ENCODE data around the gene SLC29A4.
"Not testable (repeated sequence)": the region's sequence is repeated elsewhere in the genome, so short reads cannot be mapped to it uniquely, and the experiment has no call there.

The SLC29A4 gene

GRCh38 chr7:5274985-5275431, 7.7 kb upstream of the SLC29A4 start:
- not testable (repeated sequence) for DNase-seq (ENCODE audit: low read depth)

DNA sequence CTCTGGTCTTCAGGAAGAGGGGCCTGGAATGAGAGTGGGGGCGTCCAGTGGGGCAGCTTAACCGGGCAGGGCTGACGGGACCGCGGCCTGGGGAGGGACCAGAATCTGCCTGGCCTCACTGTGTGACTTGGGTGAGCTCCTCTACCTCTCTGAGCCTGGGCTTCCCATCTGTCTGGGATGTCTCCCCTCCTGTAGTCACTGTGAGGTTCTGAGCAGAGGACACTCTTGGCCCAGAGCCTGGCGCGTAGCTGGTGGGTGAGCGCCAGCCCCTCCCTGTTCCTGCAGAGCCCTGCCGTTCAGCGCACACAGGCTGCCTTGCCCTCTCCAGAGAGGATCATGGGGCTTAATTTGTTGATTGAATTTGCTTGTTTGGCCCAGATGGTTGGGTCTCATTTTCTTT, 7.2 kb upstream of the SLC29A4 start:
- not testable (repeated sequence) for DNase-seq (ENCODE audit: low read depth)

DNA sequence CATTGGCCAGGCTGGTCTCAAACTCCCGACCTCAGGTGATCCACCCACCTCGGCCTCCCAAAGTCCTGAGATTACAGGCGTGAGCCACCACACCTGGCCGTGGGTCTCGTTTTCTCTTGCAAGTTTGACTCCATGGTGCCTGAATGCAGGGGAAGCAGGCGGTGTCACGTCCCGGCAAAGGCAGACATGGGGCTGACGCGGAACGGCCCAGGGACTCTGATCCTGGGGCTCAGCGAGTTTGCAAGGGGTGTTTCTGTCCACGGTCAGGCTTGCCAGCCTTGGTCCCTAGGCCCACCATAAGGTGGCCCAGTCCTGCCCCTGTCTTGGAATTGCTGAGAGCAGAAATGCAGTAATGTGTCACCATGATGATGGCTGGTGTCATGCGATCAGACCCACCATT, 6.6 kb upstream of the SLC29A4 start:
- DNase-seq (ENCODE audit: low read depth) = not testable (repeated sequence)

DNA sequence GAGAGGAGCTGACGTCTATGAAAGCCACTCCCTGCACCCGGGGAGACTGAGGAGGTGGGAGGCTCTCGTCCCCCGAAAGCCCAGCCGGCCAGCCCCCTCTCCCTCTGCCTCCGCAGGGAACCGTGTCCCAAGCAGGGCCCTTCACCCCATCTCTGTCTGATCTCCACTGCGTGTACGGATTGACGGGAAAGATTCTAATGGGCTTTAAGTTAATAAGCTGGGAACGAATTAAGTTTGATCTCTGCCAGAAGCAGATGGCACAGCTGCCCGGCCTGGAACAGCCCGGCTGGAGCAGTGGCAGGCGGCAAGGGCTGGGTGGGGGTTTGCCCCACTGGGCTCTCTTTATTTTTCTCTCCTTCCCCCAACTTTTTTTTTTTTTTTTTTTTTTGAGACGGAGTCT, 6.1 kb upstream of the SLC29A4 start:
- DNase-seq (ENCODE audit: low read depth) = no peak

DNA sequence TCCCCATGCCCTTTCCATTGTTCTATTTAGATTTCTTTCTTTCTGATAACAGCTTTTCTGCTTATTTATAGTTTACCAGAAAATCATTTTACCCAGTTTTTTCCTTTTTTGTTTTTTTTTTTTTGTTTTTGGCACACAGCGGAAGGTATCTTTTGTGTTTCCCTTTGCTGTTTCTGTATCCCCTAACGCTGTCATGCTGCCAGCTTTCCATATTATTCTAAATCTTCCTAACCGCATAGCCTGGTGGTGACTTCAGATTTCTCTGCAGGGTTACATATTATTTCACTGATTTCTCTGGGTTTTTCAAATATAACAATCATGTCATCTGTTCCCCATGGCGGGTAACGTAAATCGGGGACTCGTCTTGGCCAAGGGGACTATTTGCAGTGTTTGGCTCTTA, 4.0 kb upstream of the SLC29A4 start:
- no peak for DNase-seq (ENCODE audit: low read depth)

DNA sequence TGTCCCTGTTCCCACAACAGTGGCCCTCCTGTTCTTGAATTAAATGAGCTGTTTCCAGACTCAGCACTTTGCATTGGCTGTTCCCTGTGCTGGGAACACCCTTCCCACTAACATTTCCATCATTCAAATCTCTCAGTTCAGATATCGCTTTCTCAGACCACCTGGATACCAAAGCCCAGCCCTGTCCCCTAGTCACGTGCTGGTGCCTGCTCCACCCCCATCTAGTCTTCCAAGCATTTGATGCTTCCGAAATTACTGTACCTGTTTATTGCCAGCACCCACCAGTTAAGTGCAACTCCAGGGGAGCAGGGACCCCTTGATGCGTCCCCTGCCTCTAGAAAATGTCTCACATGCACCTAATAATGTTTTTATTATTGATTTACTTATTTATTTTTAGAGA, 3.0 kb upstream of the SLC29A4 start:
- DNase-seq (ENCODE audit: low read depth) = no peak

DNA sequence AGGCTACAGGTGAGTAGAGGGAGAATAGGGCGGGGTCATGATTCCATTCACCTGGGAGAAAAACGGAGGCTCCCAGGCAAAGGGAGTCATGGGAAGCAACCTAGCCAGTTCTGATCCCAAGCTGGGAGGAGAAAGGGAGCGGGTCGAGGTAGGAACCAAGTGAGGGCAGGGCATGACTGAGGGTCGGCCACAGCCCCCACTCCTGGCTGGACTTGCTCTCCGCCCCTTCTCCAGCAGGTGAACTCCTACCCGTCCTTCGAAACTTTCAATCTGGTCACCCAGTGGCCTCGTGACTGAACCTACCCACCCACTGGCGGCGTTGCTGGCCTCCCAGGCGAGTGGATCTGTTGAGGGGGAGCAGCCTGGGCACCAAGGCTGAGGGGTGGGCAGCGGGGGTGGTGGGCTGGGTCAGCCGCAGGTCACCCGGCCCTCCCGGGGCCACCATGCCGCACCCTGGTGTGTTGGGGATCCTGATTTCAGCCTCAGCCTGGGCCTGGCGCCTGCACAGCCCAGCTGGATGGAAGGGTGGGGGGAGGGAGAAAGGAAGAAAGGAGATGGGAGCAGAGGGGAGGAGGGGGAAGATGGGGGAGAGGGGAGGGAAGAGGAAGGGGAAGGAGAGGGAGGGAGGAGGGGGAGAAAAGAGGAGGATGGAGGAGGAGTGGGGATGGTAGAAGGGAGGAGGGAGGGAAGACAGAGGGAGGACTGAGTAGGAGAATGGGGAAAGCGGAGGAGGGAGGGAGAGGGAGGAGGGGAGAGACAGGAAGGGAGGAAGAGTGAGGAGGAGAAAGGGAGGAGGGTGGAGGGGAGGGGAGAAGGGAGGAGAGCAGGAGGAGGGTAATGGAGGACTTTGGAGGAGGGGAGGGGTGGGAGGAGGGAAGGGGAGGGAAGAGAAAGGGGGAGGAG, 894 bp upstream of the SLC29A4 start:
- not testable (repeated sequence) for DNase-seq (ENCODE audit: low read depth)

- DNase-seq (ENCODE audit: low read depth) = no peak
These were observed 919 bp downstream of the SLC29A4 start for GRCh38 chr7:5283421-5284303.

- no peak for DNase-seq (ENCODE audit: low read depth)
These were observed 1.9 kb downstream of the SLC29A4 start for GRCh38 chr7:5284304-5285281.

DNA sequence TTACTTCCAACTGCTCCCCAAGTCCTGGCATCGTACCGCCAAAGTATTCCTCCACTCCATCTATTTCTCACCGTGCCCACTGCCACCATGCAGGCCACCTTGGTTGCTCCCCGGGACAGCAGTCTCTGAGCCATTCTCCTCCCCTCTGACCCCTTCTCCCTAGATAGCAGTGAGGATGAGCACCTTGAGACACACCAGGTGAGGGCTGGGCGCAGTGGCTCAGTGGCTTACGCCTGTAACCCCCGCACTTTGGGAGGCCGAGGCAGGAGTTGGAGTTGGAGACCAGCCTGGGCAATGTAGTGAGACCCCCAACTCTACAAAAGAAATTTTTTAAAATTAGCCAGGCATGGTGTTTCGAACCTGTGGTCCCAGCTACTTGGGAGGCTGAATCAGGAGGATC, 4.2 kb downstream of the SLC29A4 start:
- DNase-seq (ENCODE audit: low read depth) = no peak

DNA sequence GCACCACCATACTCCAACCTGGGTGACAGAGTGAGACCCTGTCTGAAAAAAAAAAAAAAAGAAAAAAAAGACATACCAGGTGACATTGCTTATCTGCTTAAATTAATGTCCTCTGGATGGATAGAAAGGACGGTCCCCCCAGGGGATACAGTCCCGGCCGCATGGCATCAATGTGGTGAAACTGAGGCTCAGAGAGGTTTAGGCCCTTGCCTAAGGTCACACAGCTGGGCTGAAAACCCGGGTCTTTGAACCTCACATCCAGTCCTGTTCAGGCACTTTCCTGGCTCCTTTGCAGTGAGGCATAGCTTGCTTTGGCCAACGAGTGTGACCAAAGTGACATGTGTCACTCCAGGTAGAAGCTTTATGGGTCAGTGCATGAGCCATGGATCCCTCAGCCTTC, 4.6 kb downstream of the SLC29A4 start:
- not testable (repeated sequence) for DNase-seq (ENCODE audit: low read depth)

DNA sequence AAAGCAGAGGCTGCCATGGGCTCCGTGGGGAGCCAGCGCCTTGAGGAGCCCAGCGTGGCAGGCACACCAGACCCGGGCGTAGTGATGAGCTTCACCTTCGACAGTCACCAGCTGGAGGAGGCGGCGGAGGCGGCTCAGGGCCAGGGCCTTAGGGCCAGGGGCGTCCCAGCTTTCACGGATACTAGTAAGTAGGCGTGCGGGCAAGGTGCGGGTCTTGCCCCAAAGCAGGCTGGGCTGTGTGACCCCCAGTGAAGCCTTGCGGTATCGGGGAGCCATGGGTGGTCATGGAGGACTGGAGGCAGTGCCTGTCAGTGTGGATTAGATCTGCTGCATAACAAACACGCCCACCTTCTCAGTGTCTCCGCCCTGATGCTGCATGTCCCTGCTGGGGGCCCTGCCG, 5.1 kb downstream of the SLC29A4 start:
- DNase-seq (ENCODE audit: low read depth) = no peak

- not testable (repeated sequence) for DNase-seq (ENCODE audit: low read depth)
These were observed 5.8 kb downstream of the SLC29A4 start for GRCh38 chr7:5288560-5288959.

DNA sequence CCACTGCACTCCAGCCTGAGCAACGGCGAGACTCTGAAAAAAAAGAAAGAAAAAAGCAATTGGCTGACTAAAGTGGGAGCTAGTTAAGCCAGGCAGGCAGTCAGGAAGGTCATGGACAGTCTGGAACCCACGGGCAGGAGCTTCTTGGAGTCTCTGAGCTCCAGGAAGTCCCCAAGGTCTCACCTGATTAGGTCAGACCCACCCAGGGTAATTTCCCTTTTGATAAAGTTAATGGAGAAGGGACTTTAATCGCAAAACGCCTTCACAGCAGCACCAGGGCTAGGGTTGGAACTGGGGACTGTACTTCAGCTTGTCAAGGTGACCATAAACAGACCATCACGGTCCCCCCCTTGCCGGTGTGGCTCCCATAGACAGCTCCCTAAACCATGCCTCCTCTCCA, 6.6 kb downstream of the SLC29A4 start:
- DNase-seq (ENCODE audit: low read depth) = no peak

GRCh38 chr7:5291301-5291700, 8.6 kb downstream of the SLC29A4 start:
- no peak for DNase-seq (ENCODE audit: low read depth)

GRCh38 chr7:5291711-5292335, 9.1 kb downstream of the SLC29A4 start:
- DNase-seq (ENCODE audit: low read depth) = not testable (repeated sequence)

GRCh38 chr7:5294169-5294987, 11.6 kb downstream of the SLC29A4 start:
- no peak for DNase-seq (ENCODE audit: low read depth)

- DNase-seq (ENCODE audit: low read depth) = no peak
These were observed 12.6 kb downstream of the SLC29A4 start for GRCh38 chr7:5295039-5296014.

- no peak for DNase-seq (ENCODE audit: low read depth)
These were observed 13.4 kb downstream of the SLC29A4 start for GRCh38 chr7:5296015-5296610.

All from stimulated activated CD8-positive, alpha-beta memory T cell treated with anti-CD3 and anti-CD28 coated beads, Interleukin-15, amount 100 ng/mL, for 1 hour (primary cell).